GM11168 (cell line): ENCODE measurements around the gene CCDC83.

Experiments used
- in situ Hi-C: fragments of 300-500 bp; cut with MboI; formaldehyde crosslinking; loops from one replicate; pipeline ENCODE4 v1.12.0; 2022; ENCODE audit warnings: low sequenced_read_pairs; ENCODE audit not compliant: unreplicated experiment

CCDC83 gene

DNA sequence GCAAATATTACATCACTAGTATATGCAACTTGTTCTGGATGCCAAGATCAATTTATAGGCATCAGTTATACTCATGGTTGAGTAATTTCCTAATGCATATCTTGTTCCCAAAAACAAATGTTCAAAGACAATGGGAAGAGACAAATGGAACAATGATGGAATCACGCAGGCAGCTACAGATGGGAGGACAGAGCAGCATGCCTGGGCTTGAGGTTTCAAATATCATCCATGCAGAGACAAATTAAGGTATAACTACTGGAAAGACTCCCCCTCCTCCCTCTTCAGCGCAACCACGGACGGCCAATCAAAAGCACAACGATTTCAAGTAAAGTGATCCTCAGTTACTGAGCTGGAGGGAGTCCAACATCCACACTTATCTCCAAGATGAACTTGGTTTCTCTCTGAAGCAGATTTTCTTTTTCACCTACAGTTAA is 106.8 kb downstream of the CCDC83 start:
- in situ Hi-C loops: no loop called here

GRCh38 chr11:85965202-85965601 is 110.0 kb downstream of the CCDC83 start:
- in situ Hi-C loops: loop anchor here (5.0 kb wide), 1 partner anchor 67 kb away; no protein-coding TSS in a partner anchor

DNA sequence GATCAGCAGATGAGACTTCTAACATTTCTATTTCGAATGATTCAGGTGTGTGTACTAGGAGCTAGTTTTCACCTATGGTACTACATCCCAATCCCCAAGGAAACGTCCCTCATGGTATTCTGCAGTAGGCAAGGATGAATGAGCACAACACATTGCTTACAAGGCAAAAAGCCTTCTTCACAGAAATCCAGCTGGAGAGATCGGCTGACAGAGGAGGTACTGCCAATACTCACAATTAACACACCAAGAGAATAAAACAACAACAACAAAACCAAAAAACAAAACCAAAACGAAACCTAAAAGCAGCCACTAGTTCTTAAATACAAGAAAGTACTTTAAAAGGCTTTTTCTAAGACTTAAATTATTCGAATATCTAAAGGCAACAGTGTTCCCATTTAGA is 112.3 kb downstream of the CCDC83 start:
- in situ Hi-C loops: loop anchor here (5.0 kb wide), 1 partner anchor 65 kb away; no protein-coding TSS in a partner anchor
